Colonic mucosa (tissue), 4 donors: ENCODE data around the gene CHTF18. TPM values are rescaled to one million over a fixed set of nuclear protein-coding genes. Genes with fewer than 3 reads are reported as not detected.

ENCODE experiments used
- DNase-seq: peaks from one replicate; pipeline ENCODE4 v3.0.0-alpha.2; 2020
- H3K27ac ChIP-seq: fragments of 200-600 bp; one replicate; pipeline ENCODE4 v1.8.0; 2021
- H3K27me3 ChIP-seq: fragments of 200-600 bp; one replicate; pipeline ENCODE4 v1.8.0; 2021
- H3K36me3 ChIP-seq: fragments of 200-600 bp; one replicate; pipeline ENCODE4 v1.8.0; 2021
- H3K4me1 ChIP-seq: fragments of 200-600 bp; one replicate; pipeline ENCODE4 v1.8.0; 2021; ENCODE audit warnings: mild to moderate bottlenecking
- H3K4me3 ChIP-seq: fragments of 200-600 bp; one replicate; pipeline ENCODE4 v1.8.0; 2021
- H3K9ac ChIP-seq, 2 donors: one replicate each; pipeline ENCODE4 v1.7.0; 2013; ENCODE audit warnings: control low read depth in 2 of 2, low read depth in 2 of 2, low read length in 2 of 2
- H3K9me3 ChIP-seq: fragments of 200-600 bp; one replicate; pipeline ENCODE4 v1.8.0; 2021
- intact Hi-C: fragments of 100-400 bp; cut with DNase I; formaldehyde crosslinking; loops from one replicate; pipeline ENCODE4 v1.14.1; 2022
- total RNA-seq, 2 donors: library from RNA; stranded (reverse); fragmentation: NEBNext Ultra II Directional in 1 of 2; extraction: Animal tissue kit (Norgen Biotek cat#: 25700) in 1 of 2; gene quantifications; one replicate each; pipeline ENCODE4 v1.2.1, GENCODE V29; 2021
- TF ChIP-seq, protein P1 (sequence below): fragments of 200-600 bp; IDR thresholded peaks from one replicate; pipeline ENCODE4 v1.8.0; 2022; ENCODE audit warnings: antibody characterized with exemption, mild to moderate bottlenecking
- donor health status: healthy.
- donor health status: DM: no; HTN: no; CAD: no.
- donor health status: DM: no; HTN: no; CAD: no.

Gene CHTF18
- total RNA-seq, 2 donors from 2014 or later, result 16.5 to 111 TPM

- H3K9ac ChIP-seq, result no peak overlapping the region
- DNase-seq, result no peak
These were observed 13.4 kb downstream of the CHTF18 start for GRCh38 chr16:801584-802363.

GRCh38 chr16:802461-802860 lies 14.0 kb downstream of the CHTF18 start:
- no peak for DNase-seq
- TF ChIP-seq, protein P1, sequence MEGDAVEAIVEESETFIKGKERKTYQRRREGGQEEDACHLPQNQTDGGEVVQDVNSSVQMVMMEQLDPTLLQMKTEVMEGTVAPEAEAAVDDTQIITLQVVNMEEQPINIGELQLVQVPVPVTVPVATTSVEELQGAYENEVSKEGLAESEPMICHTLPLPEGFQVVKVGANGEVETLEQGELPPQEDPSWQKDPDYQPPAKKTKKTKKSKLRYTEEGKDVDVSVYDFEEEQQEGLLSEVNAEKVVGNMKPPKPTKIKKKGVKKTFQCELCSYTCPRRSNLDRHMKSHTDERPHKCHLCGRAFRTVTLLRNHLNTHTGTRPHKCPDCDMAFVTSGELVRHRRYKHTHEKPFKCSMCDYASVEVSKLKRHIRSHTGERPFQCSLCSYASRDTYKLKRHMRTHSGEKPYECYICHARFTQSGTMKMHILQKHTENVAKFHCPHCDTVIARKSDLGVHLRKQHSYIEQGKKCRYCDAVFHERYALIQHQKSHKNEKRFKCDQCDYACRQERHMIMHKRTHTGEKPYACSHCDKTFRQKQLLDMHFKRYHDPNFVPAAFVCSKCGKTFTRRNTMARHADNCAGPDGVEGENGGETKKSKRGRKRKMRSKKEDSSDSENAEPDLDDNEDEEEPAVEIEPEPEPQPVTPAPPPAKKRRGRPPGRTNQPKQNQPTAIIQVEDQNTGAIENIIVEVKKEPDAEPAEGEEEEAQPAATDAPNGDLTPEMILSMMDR, result no peak
- Histone ChIP-seq H3K9ac (no peak overlapping the region), H3K36me3 (no peaks in the 10 kb centered on the region), H3K27ac (no peak overlapping the region), H3K4me3 (no peak overlapping the region), H3K9me3 (no peaks in the 10 kb centered on the region), H3K27me3 (peaks cover 36% of the 10 kb centered on the region), H3K4me1 (no peaks in the 10 kb centered on the region)
- intact Hi-C loops, result no loop called here

More at GRCh38 chr16:801584-802363, 13.4 kb downstream of the CHTF18 start:
- H3K36me3 ChIP-seq, result no peaks in the 10 kb centered on the region
- H3K27me3 ChIP-seq, result peaks cover 36% of the 10 kb centered on the region
- H3K4me3 ChIP-seq, result no peak overlapping the region
- intact Hi-C loops, result no loop called here
- TF ChIP-seq, protein P1, result no peak
- H3K4me1 ChIP-seq, result no peaks in the 10 kb centered on the region
- no peak overlapping the region for H3K27ac ChIP-seq
- no peaks in the 10 kb centered on the region for H3K9me3 ChIP-seq

DNA sequence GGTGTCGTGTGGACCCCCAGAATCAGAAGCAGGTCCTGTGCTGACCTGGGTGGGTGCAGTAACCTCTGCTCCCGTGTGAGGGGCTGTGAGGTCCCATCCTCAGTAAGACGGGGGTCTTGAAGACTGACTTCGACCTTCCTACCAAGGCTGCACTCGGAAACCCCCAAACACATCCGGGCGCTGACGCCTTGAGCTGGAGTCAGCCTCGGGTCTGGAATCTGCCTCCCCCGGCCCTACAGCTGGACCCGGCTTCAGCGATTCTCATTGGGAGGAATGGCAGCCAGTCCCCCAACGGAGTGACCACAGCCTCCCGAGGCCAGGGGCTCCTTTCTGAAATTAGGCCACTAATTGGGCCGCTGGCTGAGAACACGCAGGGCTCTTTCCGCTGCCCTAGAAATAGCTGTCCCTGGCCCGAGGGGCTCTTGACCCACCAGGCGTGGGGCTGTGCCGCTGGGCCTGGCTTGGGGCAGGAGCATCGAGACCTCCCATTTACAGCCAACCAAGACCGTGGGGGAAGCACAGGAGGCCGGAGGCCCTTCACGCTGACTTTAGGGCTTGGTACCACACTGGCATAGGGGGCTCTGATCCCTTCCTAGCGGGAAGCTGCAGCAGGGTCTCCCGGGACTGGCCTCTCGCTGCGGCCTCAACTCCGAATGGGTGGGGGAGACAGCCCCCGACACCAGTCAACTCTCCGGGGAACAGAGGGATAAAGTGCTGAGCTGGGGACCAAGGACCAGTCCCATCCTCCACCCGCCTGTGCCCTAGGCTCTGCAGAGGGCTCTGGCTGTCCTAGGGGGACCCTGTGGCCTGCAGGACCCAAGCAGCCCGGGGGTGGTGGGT lies 14.7 kb downstream of the CHTF18 start:
- H3K27ac ChIP-seq, result no peak overlapping the region
- H3K4me3 ChIP-seq, result no peak overlapping the region
- no peaks in the 10 kb centered on the region for H3K36me3 ChIP-seq
- H3K4me1 ChIP-seq, result no peaks in the 10 kb centered on the region
- no peaks in the 10 kb centered on the region for H3K9me3 ChIP-seq
- TF ChIP-seq, protein P1, result no peak
- no peak for DNase-seq
- H3K9ac ChIP-seq, result no peak overlapping the region
- intact Hi-C loops, result no loop called here
- H3K27me3 ChIP-seq, result peaks cover 36% of the 10 kb centered on the region

DNA sequence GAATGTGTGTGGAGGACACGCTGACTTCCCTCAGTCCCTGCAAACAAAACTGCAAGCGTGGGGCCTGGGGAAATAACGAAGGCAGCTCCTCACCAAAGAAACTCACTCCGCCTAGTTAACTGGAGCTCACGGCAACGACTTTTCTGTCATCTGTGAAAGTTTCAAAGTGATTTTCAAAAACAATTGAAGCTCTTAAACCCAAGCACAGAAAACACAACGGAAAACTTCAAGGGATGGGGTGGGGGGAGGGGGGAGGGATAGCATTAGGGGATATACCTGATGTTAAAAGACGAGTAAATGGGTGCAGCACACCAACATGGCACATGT lies 15.3 kb downstream of the CHTF18 start:
- peaks cover 36% of the 10 kb centered on the region for H3K27me3 ChIP-seq
- H3K9ac ChIP-seq, result no peak overlapping the region
- no peaks in the 10 kb centered on the region for H3K9me3 ChIP-seq
- TF ChIP-seq, protein P1, result no peak
- H3K4me1 ChIP-seq, result no peaks in the 10 kb centered on the region
- H3K27ac ChIP-seq, result no peak overlapping the region
- H3K36me3 ChIP-seq, result no peaks in the 10 kb centered on the region
- no peak for DNase-seq
- intact Hi-C loops, result no loop called here
- no peak overlapping the region for H3K4me3 ChIP-seq

GRCh38 chr16:804193-805048 lies 16.0 kb downstream of the CHTF18 start:
- Histone ChIP-seq H3K9ac (no peak overlapping the region), H3K27me3 (peaks cover 34% of the 10 kb centered on the region), H3K4me3 (no peak overlapping the region), H3K4me1 (no peaks in the 10 kb centered on the region), H3K9me3 (no peaks in the 10 kb centered on the region), H3K36me3 (no peaks in the 10 kb centered on the region), H3K27ac (no peak overlapping the region)
- TF ChIP-seq, protein P1, result no peak
- intact Hi-C loops, result no loop called here
- DNase-seq, result no peak
